Activated CD4-positive, CD25-positive, alpha-beta regulatory T cell treated with anti-CD3 and anti-CD28 coated beads, Interleukin-2, amount 50 U/mL, for 24 hours (primary cell): ENCODE results near the gene COL4A4.

Experiments used
- ATAC-seq, 2 donors: fragments of 150-1000 bp; cut with Tn5 transposase; one replicate each; pipeline ENCODE4 v1.10.0; 2021; ENCODE audit warnings: mild to moderate bottlenecking in 1 of 2, moderate library complexity in 1 of 2

Gene COL4A4

GRCh38 chr2:227160164-227160563, 3.8 kb downstream of the COL4A4 start:
- ATAC-seq, result no peak

DNA sequence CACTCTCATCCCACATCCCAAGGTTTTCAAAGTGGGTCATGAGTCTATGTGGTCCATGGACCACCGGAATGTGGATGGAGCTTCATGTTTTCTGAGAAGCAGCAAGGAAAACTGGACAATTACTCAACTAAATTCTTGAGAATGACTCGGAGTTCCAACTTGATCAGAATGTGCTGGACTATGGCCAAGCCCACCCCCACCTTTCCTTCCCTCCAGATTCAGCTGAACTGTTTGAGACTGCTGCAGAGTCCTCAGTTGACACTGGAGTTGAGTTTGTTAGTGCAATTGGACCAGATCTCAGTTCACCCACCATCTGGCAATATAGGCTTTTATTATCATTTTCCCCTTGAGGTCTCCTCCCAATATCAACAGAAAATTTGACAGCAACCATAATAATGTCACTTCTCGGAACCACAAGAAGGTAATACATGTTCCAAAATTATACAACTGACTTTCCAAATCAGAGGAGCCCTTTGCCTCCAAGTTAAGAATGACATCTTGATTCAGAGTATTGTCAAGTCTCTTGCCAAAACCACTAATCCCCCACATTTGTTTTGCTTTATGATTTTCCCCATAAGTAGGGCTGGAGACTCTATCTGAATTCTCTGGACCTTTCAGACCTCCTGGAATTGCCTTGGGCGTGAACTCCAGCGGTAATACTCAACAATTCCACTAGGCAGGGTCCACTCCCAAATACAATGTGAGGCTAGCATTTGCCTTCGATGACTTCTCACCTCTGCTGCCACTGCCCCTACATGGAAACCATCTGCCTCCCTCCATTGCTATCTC, 8.8 kb downstream of the COL4A4 start:
- no peak for ATAC-seq

- ATAC-seq, result no peak
These were observed 10.1 kb downstream of the COL4A4 start for GRCh38 chr2:227153758-227154486.

GRCh38 chr2:227153307-227153706, 10.7 kb downstream of the COL4A4 start:
- no peak for ATAC-seq

DNA sequence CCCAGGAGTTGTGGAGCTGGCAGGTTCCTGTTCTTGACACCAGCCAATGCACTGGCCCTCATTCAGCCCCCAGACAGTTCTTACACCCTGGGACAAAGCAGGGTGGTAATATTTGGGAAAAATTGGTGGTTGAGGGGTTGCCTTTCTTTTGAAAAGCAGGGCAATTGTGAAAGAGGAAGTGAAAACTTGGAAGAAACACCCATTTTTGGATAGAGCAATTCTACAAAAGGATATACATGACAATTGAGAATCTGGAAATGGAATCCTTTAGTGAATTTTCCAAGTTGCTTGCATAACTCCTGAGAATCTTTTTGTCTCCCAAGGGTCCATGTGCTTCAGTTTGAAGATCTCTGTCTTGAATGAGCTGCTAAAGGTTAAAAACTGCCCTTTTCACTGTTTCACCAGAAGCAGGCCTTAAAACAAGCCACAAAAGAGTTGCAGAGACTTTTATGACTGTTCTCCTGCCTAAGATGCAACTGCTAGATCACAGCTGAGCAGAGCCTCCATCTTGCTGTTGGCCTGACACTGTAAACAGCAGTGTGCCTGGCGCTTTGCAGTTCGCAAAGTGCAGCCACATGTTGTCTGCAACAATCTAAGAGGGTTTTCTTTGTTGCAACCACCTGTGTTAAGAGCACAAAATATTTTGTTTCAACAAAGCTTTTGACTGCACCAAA, 11.8 kb downstream of the COL4A4 start:
- ATAC-seq, result no peak

DNA sequence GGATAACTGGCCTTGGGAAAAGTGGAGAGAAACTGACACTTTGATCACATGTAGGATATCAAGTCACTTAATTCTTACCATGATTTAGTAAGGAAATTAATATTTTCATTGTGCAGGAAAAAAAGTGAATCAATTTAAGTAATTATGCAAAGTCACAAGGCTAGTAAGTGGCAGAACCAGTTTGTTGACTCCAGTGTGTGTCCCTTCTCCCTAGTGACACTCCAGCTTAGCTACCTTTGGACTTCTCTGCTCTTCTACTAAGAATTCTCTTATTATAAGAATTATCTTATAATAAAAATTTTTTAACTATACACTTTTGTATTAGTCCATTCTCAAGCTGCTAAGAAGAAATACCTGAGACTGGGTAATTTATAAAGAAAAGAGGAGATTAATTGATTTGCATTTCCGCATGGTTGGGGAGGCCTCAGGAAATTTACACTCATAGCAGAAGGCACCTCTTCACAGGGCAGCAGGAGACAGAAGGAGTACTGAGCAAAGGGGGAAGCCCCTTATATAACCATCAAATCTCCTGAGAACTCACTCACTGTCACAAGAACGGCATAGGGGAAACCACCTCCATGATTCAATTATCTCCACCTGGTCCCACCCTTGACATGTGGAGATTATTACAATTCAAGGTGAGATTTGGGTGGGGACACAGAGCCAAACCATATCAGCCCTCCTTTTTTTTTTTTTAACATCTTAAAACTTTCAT, 13.6 kb downstream of the COL4A4 start:
- no peak for ATAC-seq

GRCh38 chr2:227148106-227148505, 15.9 kb downstream of the COL4A4 start:
- no peak for ATAC-seq

GRCh38 chr2:227147023-227147422, 17.0 kb downstream of the COL4A4 start:
- no peak for ATAC-seq

DNA sequence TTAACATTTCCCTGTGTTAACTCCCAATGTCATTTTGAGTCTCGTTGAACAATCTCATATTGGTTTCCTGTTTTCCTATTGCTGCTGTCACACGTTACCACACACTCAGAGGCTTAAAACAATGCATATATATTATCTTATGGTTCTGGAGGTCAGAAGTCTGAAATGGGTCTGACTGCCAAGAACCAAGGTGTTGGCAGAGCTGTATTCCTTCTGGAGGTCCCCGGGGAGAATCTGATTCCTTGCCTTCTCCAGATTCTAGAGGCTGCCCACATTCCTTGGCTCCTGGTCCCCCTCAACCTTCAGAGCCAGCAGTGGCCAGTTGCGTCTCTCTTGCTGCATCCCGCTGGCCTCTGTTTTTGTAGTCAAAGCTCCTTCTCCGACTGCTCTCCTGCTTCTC, 17.5 kb downstream of the COL4A4 start:
- no peak for ATAC-seq

DNA sequence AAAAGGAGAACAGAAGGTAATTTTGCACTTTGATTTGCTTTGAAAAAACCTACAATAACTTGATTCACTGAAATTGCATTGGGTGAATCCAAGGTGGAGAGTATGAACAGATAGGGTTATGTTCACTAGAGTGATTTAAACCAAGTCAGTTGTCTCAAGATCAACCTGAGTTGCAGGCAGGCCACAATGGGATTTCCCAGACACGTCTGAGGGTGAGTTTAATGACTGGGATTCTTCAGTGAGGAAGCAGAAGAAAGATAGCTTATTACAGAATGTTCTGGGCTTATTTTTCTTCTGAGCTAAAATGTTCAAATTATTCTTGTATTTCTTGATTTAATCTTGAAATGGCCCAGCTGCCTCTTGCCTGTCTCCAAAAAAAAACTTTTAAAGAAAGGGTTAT, 20.1 kb downstream of the COL4A4 start:
- ATAC-seq, result no peak

DNA sequence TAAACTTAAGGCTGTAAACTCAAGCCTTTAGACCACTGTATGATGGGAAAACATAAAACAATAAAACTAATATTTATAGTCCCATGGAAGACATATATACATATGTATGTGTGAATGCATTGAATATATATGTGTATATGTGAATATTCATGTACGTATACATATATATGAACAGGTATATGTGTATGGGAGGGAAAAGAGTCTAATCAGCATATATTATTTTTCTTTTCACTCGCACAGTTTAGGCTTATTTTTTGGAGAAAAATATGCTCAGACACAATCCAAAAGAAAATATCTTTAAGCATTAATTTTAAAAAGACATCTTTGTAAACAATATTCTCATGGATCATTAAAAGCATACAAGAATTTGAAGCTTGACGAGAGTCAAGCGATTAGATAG, 22.7 kb downstream of the COL4A4 start:
- ATAC-seq, result no peak

- no peak for ATAC-seq
These were observed 29.4 kb downstream of the COL4A4 start for GRCh38 chr2:227134591-227134990.

DNA sequence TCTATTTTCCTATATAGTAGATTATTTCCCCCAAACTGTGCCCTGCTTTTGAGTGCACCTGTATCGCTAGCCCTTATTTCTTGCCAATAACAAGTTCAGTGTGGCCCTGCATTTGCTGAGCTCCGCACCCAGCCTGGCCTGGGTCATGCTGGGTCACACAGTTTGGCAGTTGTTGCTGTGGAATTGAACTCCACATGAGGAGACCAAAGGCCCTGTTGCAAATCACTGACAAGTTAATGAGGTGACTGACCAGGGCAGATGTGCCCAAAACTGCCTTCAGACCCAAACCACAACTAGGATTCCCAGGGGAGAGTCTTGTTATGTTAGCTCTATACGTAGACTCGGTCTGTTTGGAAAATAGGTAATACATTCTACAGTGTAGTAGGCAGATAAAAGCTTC, 31.0 kb downstream of the COL4A4 start:
- ATAC-seq, result no peak

GRCh38 chr2:227130636-227131035, 33.4 kb downstream of the COL4A4 start:
- ATAC-seq, result no peak

- no peak for ATAC-seq
These were observed 36.8 kb downstream of the COL4A4 start for GRCh38 chr2:227127201-227127600.

- no peak for ATAC-seq
These were observed 38.5 kb downstream of the COL4A4 start for GRCh38 chr2:227125506-227125905.

- ATAC-seq, result no peak
These were observed 39.2 kb downstream of the COL4A4 start for GRCh38 chr2:227124811-227125210.

DNA sequence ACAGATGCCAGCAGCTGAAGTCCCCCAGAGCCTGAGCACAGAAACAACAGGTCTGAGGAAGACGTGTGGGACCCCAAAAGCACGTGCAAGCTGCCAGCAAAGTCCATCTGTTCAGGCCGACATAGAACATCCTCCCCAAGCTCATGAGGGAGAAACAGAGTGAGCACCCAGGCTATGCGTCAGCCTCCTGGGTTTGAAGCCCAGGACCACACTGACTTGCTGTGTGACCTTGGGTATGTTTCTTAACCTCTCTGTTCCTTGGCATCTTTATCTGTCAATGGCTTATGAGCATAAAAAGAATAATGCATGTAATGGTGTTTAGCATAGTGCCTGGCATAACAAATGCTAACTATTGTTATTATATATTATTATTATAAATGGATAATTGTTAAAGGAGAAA, 40.3 kb downstream of the COL4A4 start:
- ATAC-seq, result no peak

GRCh38 chr2:227118353-227118752, 45.7 kb downstream of the COL4A4 start:
- no peak for ATAC-seq

DNA sequence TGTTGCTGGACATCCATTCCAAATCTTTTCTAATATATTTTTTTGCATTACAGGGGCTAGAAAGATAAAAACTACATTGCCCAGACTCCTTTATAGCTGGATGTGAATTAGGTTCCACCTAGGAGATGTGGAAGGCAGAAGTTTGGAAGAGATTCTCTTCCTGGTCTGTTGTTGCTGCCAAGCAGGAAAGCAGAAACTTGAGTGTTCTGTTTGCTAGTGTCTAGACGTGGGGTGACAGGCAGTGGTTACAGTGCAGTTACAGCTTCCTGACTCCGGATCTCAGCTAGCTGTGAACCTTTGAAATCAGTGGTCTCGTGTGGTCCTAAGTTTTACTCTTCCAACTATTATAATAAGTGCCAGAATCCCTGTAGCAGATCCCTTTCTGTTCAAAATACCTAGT, 46.2 kb downstream of the COL4A4 start:
- ATAC-seq, result no peak

DNA sequence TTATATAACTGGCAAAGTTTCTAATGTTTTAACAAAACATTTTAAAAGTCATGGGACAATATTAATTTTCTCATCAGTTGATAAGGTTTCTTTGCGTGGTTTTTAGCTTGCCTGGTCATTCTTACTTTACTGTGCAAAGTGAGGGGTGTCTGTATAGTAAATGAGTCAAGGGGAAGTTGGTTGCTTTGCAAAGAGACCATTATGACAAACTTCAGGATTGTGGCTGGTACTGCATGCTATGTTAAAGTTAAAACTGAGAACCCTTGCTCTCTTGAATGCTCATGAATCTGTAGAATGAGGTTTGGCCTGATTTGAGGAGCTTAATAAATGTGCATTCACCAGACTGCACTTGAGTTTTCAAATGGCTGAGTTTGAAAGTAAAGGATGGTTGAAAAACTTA, 47.0 kb downstream of the COL4A4 start:
- ATAC-seq, result no peak

DNA sequence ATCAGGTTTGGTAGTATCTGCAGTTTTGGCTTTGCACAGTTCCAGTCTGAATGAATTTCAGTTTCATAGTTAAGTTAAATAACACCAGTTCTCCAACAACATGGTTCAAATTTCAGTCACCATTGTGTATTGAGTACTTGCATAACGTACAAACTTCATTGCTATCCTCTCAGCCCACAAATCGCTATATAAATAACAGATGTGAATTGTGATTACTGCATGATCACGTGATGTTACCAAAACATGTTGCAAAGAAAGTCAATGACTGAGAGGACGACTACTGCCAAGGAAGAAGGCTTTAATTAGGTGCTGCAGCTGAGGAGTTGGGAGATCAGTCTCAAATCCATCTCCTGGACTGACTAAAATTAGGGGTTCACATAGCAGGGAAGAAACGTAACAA, 48.2 kb downstream of the COL4A4 start:
- ATAC-seq, result no peak
